Stimulated activated CD8-positive, alpha-beta memory T cell treated with anti-CD3 and anti-CD28 coated beads, Interleukin-7, amount 100 ng/mL, for 48 hours (primary cell): ENCODE measurements around the gene TOP2A.
A peak's percentile ranks its signal among the peaks of the same experiment; 100 is the strongest.

Source experiments
- DNase-seq, 2 donors: peaks; one replicate each; pipeline ENCODE4 v3.0.0-alpha.2; 2020; ENCODE audit warnings: low read depth in 1 of 2; ENCODE audit errors: extremely low read depth in 1 of 2

TOP2A gene

GRCh38 chr17:40453881-40454612, 36.4 kb upstream of the TOP2A start:
- DNase-seq: no peak

- no peak for DNase-seq
Measured at GRCh38 chr17:40452921-40453378, 35.3 kb upstream of the TOP2A start.

- DNase-seq: no peak
Measured at GRCh38 chr17:40452216-40452787, 34.6 kb upstream of the TOP2A start.

- DNase-seq: no peak
Measured at GRCh38 chr17:40451420-40451819, 33.7 kb upstream of the TOP2A start.

GRCh38 chr17:40450175-40450574, 32.5 kb upstream of the TOP2A start:
- no peak for DNase-seq

- DNase-seq: no peak
Measured at GRCh38 chr17:40448639-40449261, 31.1 kb upstream of the TOP2A start.

GRCh38 chr17:40448213-40448638, 30.5 kb upstream of the TOP2A start:
- no peak for DNase-seq

- DNase-seq: no peak
Measured at GRCh38 chr17:40447806-40448205, 30.1 kb upstream of the TOP2A start.

GRCh38 chr17:40447148-40447644, 29.5 kb upstream of the TOP2A start:
- DNase-seq: no peak

GRCh38 chr17:40445751-40446468, 28.2 kb upstream of the TOP2A start:
- no peak for DNase-seq

GRCh38 chr17:40443988-40444899, 26.5 kb upstream of the TOP2A start:
- DNase-seq: no peak

GRCh38 chr17:40443196-40443987, 25.7 kb upstream of the TOP2A start, which contains the start of gene IGFBP4:
TSS of gene IGFBP4 (plus strand) at chr17:40443450. CDS start at chr17:40443736, 286 bp downstream.
- peak; percentile 43 to 51 for DNase-seq

- no peak for DNase-seq
Measured at GRCh38 chr17:40442392-40443195, 24.9 kb upstream of the TOP2A start.

- DNase-seq: no peak
Measured at GRCh38 chr17:40440166-40440565, 22.5 kb upstream of the TOP2A start.

GRCh38 chr17:40437095-40437732, 19.5 kb upstream of the TOP2A start:
- no peak for DNase-seq

GRCh38 chr17:40436636-40437035, 18.9 kb upstream of the TOP2A start:
- DNase-seq: no peak

- no peak for DNase-seq
Measured at GRCh38 chr17:40433551-40434415, 16.1 kb upstream of the TOP2A start.
